Activated CD4-positive, alpha-beta T cell treated with anti-CD3 and anti-CD28 coated beads for 1 hour (primary cell): Measurements from ENCODE around the gene TEX53.

Experiments used
- DNase-seq: peaks from one replicate; pipeline ENCODE4 v3.0.0-alpha.2; 2020

The TEX53 gene

DNA sequence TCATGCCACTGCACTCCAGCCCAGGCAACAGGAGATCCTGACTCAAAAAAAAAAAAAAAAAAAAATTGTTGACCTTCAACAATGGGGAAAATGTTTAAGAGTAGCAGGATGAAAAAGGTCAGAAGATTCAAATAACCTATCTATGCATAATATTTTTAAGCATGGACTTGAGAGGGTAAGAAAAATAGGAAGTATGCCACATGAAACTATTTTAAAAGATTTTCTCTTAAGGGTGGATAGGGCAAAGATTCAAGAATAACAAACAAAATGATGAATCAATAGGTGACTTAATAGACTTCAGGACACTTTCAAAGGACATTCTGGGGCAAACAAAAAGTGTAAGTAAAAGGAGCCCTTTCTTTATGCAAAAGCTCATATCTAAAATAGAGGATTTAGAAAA is 21.2 kb upstream of the TEX53 start:
- no peak for DNase-seq

DNA sequence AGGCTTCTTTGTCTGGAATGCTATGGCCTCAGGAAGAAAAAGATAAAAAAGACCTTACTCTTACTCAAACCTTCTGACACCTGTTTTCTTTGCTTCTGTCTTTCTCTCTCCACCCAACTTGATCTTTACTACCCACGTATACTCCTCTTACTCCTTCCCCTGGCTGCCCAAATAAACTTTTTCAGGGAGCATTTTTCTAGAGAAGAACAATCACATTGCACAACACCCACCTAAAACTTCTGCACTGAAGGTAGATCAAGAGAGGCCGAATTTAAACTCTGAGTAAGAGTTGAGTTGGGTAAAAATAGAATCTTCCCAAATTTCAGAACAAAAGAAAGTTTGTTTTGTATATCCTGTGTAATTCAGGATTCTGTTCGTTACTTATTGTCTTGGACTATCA is 20.5 kb upstream of the TEX53 start:
- DNase-seq, result no peak

- no peak for DNase-seq
Observed at GRCh38 chr9:114677418-114677817, 19.8 kb upstream of the TEX53 start.

GRCh38 chr9:114676901-114677300 is 19.3 kb upstream of the TEX53 start:
- no peak for DNase-seq

- no peak for DNase-seq
Observed at GRCh38 chr9:114674798-114675540, 17.4 kb upstream of the TEX53 start.

GRCh38 chr9:114674076-114674797 is 16.6 kb upstream of the TEX53 start:
- DNase-seq, result no peak

- DNase-seq, result no peak
Observed at GRCh38 chr9:114671605-114672004, 14.0 kb upstream of the TEX53 start.

- DNase-seq, result no peak
Observed at GRCh38 chr9:114669961-114670360, 12.4 kb upstream of the TEX53 start.

GRCh38 chr9:114668146-114668545 is 10.5 kb upstream of the TEX53 start:
- DNase-seq, result no peak

DNA sequence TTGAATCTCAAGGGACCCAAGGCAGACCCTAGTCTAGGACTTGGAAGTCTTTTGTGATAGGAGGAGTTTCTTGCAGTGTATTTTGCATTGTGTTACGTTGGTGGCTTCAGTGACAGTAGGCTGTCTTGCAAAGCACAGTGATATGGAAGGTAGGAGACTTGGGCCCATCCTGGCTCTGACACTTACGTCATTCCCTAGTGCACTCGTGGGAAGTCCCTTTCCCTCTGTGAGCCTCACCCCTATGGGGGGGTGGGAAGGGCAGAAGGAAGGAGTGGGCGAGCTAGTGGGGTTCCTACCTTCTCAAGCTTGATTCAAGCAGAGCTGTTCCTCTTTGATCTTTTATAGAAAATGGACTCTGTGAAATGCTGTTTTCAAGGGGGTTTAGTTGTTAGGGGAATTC is 9.2 kb upstream of the TEX53 start:
- no peak for DNase-seq

- DNase-seq, result no peak
Observed at GRCh38 chr9:114666401-114666800, 8.8 kb upstream of the TEX53 start.

DNA sequence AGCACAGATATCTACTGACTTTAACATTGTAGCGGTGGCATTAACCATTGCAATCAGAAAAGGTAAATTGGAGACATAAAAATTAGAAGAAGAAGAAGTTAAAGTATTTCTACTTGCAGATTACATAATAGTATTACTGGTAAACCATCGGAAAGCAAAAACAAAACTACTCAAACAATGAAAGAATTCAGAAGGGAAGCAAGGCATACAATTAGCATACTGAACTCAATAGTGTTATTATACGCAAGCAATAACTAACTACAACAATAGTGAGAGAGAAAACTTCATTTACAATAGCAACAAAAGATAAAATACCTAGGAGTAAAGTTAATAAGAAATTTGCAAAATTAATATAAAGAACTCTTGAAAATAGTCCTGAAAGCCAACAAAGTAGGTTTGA is 6.6 kb upstream of the TEX53 start:
- DNase-seq, result no peak

- DNase-seq, result peak; percentile 28
Observed at GRCh38 chr9:114662081-114662989, 4.7 kb upstream of the TEX53 start.

GRCh38 chr9:114656301-114656700 is 1.3 kb downstream of the TEX53 start:
- DNase-seq, result no peak

GRCh38 chr9:114655689-114656088 is 1.9 kb downstream of the TEX53 start:
- DNase-seq, result no peak

- peak; percentile 61 for DNase-seq
Observed at GRCh38 chr9:114653556-114654159, 3.9 kb downstream of the TEX53 start.

- DNase-seq, result no peak
Observed at GRCh38 chr9:114652776-114653555, 4.6 kb downstream of the TEX53 start.

DNA sequence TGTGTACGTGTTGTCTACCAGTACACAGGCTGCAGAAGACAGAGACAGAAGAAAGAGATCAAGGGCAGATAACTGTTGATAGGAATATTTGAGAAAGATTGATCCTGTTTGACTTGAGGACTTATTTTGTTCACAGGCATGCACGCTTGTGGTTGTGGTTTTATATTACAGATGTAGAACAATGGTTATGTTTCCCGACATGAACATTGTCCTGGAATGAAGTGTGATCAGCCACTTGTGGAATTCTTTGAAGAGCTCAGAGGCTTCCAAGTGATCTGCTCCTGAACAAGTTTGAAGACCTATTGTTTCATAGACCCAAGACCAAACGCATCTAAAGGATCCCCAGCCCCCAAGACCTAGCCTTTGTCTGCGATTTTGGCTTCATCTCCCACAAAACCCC is 13.7 kb downstream of the TEX53 start:
- no peak for DNase-seq

- DNase-seq, result no peak
Observed at GRCh38 chr9:114643001-114643400, 14.6 kb downstream of the TEX53 start.

DNA sequence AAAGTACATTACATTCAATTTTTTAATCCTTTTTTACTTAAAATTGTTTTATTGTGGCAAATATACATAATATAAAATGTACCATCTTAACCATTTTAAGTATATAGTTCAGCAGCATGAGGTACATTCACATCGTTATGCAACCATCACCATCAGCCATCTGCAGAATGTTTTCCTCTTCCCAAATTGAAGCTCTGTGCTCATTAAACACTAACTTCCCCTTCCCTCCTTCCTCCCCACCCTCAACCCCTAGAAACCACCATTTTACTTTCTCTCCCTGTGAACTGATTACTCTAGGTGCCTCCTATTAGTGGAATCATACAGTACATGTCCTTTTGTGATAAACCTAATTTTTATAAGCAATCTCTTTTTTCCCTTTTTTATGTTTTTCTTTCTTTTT is 15.6 kb downstream of the TEX53 start:
- DNase-seq, result no peak

- no peak for DNase-seq
Observed at GRCh38 chr9:114638404-114638803, 19.2 kb downstream of the TEX53 start.

DNA sequence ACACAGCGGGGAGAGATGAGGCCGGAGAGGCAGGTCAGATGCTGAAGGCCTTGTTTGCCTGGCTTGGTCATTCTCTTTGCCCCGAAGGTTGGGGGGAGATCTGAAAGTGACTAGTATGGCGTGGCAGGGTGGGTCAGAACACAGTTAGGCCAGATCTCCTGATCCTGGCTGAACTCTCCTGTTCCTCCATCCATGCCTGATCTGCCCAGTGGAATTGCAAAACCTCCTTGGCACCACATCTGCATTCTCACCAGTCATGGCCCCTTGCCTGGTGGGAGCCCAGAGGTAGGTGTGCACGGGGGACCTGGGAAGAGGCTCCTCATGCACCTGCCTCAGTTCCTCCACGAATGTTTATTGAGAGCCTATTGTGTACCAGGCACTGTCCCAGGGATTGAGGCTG is 23.2 kb downstream of the TEX53 start:
- DNase-seq, result no peak
